K562 (cell line): Measurements from ENCODE around the gene SCN4B.

Experiments
- ATF3 ChIP-seq, 2 experiments: fragments of 450-650 bp in 1 of 2; sonication (generic) in 1 of 2; formaldehyde crosslinking in 1 of 2; IDR thresholded peaks in 1 of 2; conservative IDR thresholded peaks in 1 of 2; 2 replicates each; pipeline versions ENCODE4 v1.6.1 to v1.8.1; 2016 to 2023; ENCODE audit warnings: mild to moderate bottlenecking in 2 of 2, moderate library complexity in 2 of 2, inconsistent platforms in 1 of 2, missing genetic modification reagents in 1 of 2
- CREM ChIP-seq: IDR thresholded peaks from 2 replicates; pipeline ENCODE4 v1.6.1; 2014; ENCODE audit warnings: antibody characterized with exemption, low read depth
- CTCF ChIP-seq, 3 experiments: IDR thresholded peaks in 2 of 3; conservative IDR thresholded peaks in 1 of 3; 2 replicates each; pipeline ENCODE4 v1.5.1; 2011 to 2012; ENCODE audit warnings: low read length in 3 of 3, mild to moderate bottlenecking in 3 of 3, control low read depth in 2 of 3, improper control_type of control experiment in 1 of 3, inconsistent platforms in 1 of 3, low read depth in 1 of 3, mixed read lengths in 1 of 3, moderate library complexity in 1 of 3; ENCODE audit not compliant: insufficient read depth in 2 of 3
- EP300 ChIP-seq: IDR thresholded peaks from 2 replicates; pipeline ENCODE4 v1.6.1; 2012; ENCODE audit warnings: low read length, improper control_type of control experiment
- RFX5 ChIP-seq: IDR thresholded peaks from 2 replicates; pipeline ENCODE4 v1.6.1; 2011; ENCODE audit warnings: low read depth, mild to moderate bottlenecking, improper control_type of control experiment, low read length
- SP2 ChIP-seq: IDR thresholded peaks from 2 replicates; pipeline ENCODE4 v1.6.1; 2011; ENCODE audit warnings: mild to moderate bottlenecking, low read depth, low read length, moderate library complexity; ENCODE audit not compliant: poor library complexity, severe bottlenecking; ENCODE audit errors: extremely low read depth
- TCF7L2 ChIP-seq: fragments of 150-350 bp; IDR thresholded peaks from 2 replicates; pipeline ENCODE4 v1.6.1; 2016; ENCODE audit warnings: low read depth, mild to moderate bottlenecking, low read length, moderate library complexity
- XRCC3 ChIP-seq: fragments of 450-650 bp; IDR thresholded peaks from 2 replicates; pipeline ENCODE4 v1.6.1; 2017; ENCODE audit warnings: mild to moderate bottlenecking, moderate library complexity
- TF ChIP-seq, protein P1 (sequence below): sonication (generic); formaldehyde crosslinking; IDR thresholded peaks from 2 replicates; pipeline ENCODE4 v1.9.0; 2022; ENCODE audit warnings: mild to moderate bottlenecking, missing genetic modification reagents
- TF ChIP-seq, protein P2 (sequence below): IDR thresholded peaks from 2 replicates; pipeline ENCODE4 v1.6.1; 2014; ENCODE audit warnings: antibody characterized with exemption

DNA sequence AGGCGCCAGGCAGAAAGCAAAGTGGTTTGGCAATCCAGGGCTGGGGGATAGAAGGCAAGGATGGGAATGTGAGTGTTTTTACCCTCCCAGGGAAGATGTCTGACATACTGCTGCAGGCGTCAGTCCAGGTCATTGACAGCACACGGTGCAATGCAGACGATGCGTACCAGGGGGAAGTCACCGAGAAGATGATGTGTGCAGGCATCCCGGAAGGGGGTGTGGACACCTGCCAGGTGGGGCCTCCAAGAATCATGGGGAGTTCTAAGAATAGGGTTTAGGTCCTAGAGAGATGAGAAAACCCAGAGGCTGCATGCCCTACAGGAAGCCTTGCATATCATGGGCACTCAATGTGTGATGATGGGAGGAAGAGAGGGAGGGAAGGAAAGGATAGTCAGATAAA is 37.6 kb downstream of the SCN4B start:
- no peak for TF ChIP-seq CTCF (IDR thresholded peaks at IDR 0.05 in 2 of 3, conservative IDR thresholded peaks at IDR 0.05 in 1 of 3; ENCODE audit: insufficient read depth in 2 of 3, low read depth in 1 of 3, low read length in 3 of 3)
- TF ChIP-seq ATF3 (IDR thresholded peaks at IDR 0.05) = no peak
- TF ChIP-seq ATF3 (CRISPR knock-in tag; conservative IDR thresholded peaks at IDR 0.05) = no peak
- no peak for TF ChIP-seq TCF7L2
- no peak for TF ChIP-seq CREM
- TF ChIP-seq, protein P1, sequence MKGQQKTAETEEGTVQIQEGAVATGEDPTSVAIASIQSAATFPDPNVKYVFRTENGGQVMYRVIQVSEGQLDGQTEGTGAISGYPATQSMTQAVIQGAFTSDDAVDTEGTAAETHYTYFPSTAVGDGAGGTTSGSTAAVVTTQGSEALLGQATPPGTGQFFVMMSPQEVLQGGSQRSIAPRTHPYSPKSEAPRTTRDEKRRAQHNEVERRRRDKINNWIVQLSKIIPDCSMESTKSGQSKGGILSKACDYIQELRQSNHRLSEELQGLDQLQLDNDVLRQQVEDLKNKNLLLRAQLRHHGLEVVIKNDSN (CRISPR knock-in tag) = no peak
- TF ChIP-seq SP2 = no peak
- TF ChIP-seq RFX5 = no peak
- no peak for TF ChIP-seq EP300
- TF ChIP-seq, protein P2, sequence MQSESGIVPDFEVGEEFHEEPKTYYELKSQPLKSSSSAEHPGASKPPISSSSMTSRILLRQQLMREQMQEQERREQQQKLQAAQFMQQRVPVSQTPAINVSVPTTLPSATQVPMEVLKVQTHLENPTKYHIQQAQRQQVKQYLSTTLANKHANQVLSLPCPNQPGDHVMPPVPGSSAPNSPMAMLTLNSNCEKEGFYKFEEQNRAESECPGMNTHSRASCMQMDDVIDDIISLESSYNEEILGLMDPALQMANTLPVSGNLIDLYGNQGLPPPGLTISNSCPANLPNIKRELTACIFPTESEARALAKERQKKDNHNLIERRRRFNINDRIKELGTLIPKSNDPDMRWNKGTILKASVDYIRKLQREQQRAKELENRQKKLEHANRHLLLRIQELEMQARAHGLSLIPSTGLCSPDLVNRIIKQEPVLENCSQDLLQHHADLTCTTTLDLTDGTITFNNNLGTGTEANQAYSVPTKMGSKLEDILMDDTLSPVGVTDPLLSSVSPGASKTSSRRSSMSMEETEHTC = no peak
- no peak for TF ChIP-seq XRCC3
